H1 (cell line): ENCODE results near the gene PDZD8. TPM values are rescaled to one million over a fixed set of nuclear protein-coding genes. Genes with fewer than 3 reads are reported as not detected.

ENCODE experiments used
- CTCF ChIA-PET: fragments of 300-600 bp; sonication (Branson Sonifier 250); formaldehyde crosslinking; loops from one replicate; lab custom pipeline; 2021; ENCODE audit not compliant: partially characterized antibody; lab: Charles Lee
- POLR2A ChIA-PET: fragments of 300-600 bp; sonication (Branson Sonifier 250); formaldehyde crosslinking; loops from one replicate; lab custom pipeline; 2021; ENCODE audit warnings: inconsistent platforms; ENCODE audit not compliant: partially characterized antibody; lab: Charles Lee
- DNase-seq, 2 experiments: peaks; one replicate each; pipeline versions ENCODE4 v3.0.0 to v3.0.0-alpha.2; 2010 to 2022; ENCODE audit warnings: low spot score in 2 of 2, low read depth in 1 of 2, mixed read lengths in 1 of 2
- FAIRE-seq: peaks from 2 replicates; lab custom pipeline; 2011; peaks lifted over from hg19 to GRCh38; lab: Jason Lieb, UNC
- H2AFZ ChIP-seq: 2 replicates; pipeline ENCODE4 v1.8.1; 2012; ENCODE audit warnings: low read length, inconsistent platforms
- H2AK5ac ChIP-seq: 2 replicates; pipeline ENCODE4 v1.6.1; 2013; ENCODE audit warnings: low read depth, low read length
- H2BK120ac ChIP-seq: replicated peaks from 2 replicates; pipeline ENCODE3; 2013; ENCODE audit warnings: low read depth, low read length, inconsistent platforms
- H2BK12ac ChIP-seq: 2 replicates; pipeline ENCODE4 v1.6.1; 2013; ENCODE audit warnings: low read depth, low read length
- H2BK15ac ChIP-seq: 2 replicates; pipeline ENCODE4 v1.6.1; 2013; ENCODE audit warnings: low read length
- H2BK20ac ChIP-seq: 2 replicates; pipeline ENCODE4 v1.6.1; 2013; ENCODE audit warnings: low read length
- H2BK5ac ChIP-seq: 2 replicates; pipeline ENCODE4 v1.6.1; 2013; ENCODE audit warnings: low read depth, low read length
- H3K14ac ChIP-seq: 2 replicates; pipeline ENCODE4 v1.6.1; 2013; ENCODE audit warnings: inconsistent platforms; ENCODE audit not compliant: insufficient read length
- H3K18ac ChIP-seq: 2 replicates; pipeline ENCODE4 v1.6.1; 2013; ENCODE audit warnings: low read length; ENCODE audit errors: extremely low read depth
- H3K23ac ChIP-seq: 2 replicates; pipeline ENCODE4 v1.6.1; 2013; ENCODE audit warnings: inconsistent platforms; ENCODE audit not compliant: insufficient read length
- H3K23me2 ChIP-seq: 2 replicates; pipeline ENCODE4 v1.6.1; 2013; ENCODE audit warnings: low read depth, low read length
- H3K27ac ChIP-seq: 2 replicates; pipeline ENCODE4 v1.6.1; 2011; ENCODE audit warnings: low read depth, low read length, inconsistent platforms
- H3K27me3 ChIP-seq, 4 experiments: replicated peaks in 1 of 4; 1 replicate in 1 of 4; 2 replicates in 3 of 4; pipeline versions ENCODE4 v1.6.1 to v1.8.1; 2011 to 2013; ENCODE audit warnings: low read length in 3 of 4, mild to moderate bottlenecking in 3 of 4, inconsistent platforms in 2 of 4, mixed read lengths in 2 of 4, moderate library complexity in 1 of 4; ENCODE audit not compliant: control insufficient read depth in 3 of 4, insufficient read depth in 3 of 4; ENCODE audit errors: extremely low read depth in 1 of 4
- H3K36me3 ChIP-seq, 4 experiments: 2 replicates each; pipeline versions ENCODE4 v1.6.1 to v1.8.1; 2011 to 2013; ENCODE audit warnings: mild to moderate bottlenecking in 4 of 4, low read length in 3 of 4, moderate library complexity in 2 of 4, control low read depth in 1 of 4, inconsistent platforms in 1 of 4; ENCODE audit not compliant: insufficient read depth in 4 of 4, control insufficient read depth in 2 of 4
- H3K4ac ChIP-seq: replicated peaks from 2 replicates; pipeline ENCODE3; 2013; ENCODE audit warnings: low read length, low read depth, mixed read lengths, inconsistent platforms; ENCODE audit not compliant: insufficient read length
- H3K4me1 ChIP-seq, 4 experiments: replicated peaks in 1 of 4; 1 replicate in 1 of 4; 2 replicates in 3 of 4; pipeline versions ENCODE4 v1.6.1 to v1.8.1; 2011 to 2013; ENCODE audit warnings: low read length in 3 of 4, inconsistent platforms in 2 of 4, mixed read lengths in 1 of 4; ENCODE audit not compliant: insufficient read depth in 4 of 4, control insufficient read depth in 3 of 4
- H3K4me2 ChIP-seq, 2 experiments: 2 replicates each; pipeline versions ENCODE4 v1.6.1 to v1.8.1; 2011 to 2013; ENCODE audit warnings: low read depth in 2 of 2, low read length in 2 of 2, control low read depth in 1 of 2, inconsistent platforms in 1 of 2, mild to moderate bottlenecking in 1 of 2; ENCODE audit not compliant: insufficient read depth in 1 of 2
- H3K4me3 ChIP-seq, 4 experiments: fragments of 200-600, 300-600 bp in 1 of 4; sonication (generic), shearing (Covaris generic), sonication (Bioruptor Twin) in 1 of 4; 2 replicates each; pipeline versions ENCODE4 v1.5.1 to v1.8.1; 2011 to 2016; ENCODE audit warnings: low read length in 4 of 4, low read depth in 3 of 4, control low read depth in 2 of 4, inconsistent platforms in 2 of 4, mild to moderate bottlenecking in 2 of 4, mixed read lengths in 1 of 4, moderate library complexity in 1 of 4; ENCODE audit not compliant: insufficient read depth in 2 of 4; ENCODE audit errors: extremely low read depth in 1 of 4
- H3K56ac ChIP-seq: replicated peaks from 2 replicates; pipeline ENCODE3; 2013; ENCODE audit warnings: low read depth, mild to moderate bottlenecking, mixed read lengths, low read length, inconsistent platforms; ENCODE audit not compliant: insufficient read length
- H3K79me1 ChIP-seq: 2 replicates; pipeline ENCODE4 v1.6.1; 2013; ENCODE audit warnings: low read depth, low read length, control low read depth
- H3K79me2 ChIP-seq, 2 experiments: 2 replicates each; pipeline versions ENCODE4 v1.6.1 to v1.8.1; 2012 to 2013; ENCODE audit warnings: low read length in 2 of 2, mild to moderate bottlenecking in 2 of 2, inconsistent platforms in 1 of 2; ENCODE audit not compliant: insufficient read depth in 2 of 2, control insufficient read depth in 1 of 2
- H3K9ac ChIP-seq, 4 experiments: replicated peaks in 1 of 4; 1 replicate in 1 of 4; 2 replicates in 3 of 4; pipeline versions ENCODE4 v1.6.1 to v1.8.1; 2011 to 2013; ENCODE audit warnings: low read depth in 3 of 4, low read length in 3 of 4, control low read depth in 2 of 4, mild to moderate bottlenecking in 2 of 4, moderate library complexity in 2 of 4, inconsistent platforms in 1 of 4; ENCODE audit errors: extremely low read depth in 1 of 4
- H3K9me3 ChIP-seq, 2 experiments: 2 replicates each; pipeline versions ENCODE4 v1.6.1 to v1.8.1; 2012 to 2013; ENCODE audit warnings: mild to moderate bottlenecking in 2 of 2, moderate library complexity in 2 of 2, control low read depth in 1 of 2, inconsistent platforms in 1 of 2, low read depth in 1 of 2, low read length in 1 of 2, mixed read lengths in 1 of 2; ENCODE audit not compliant: insufficient read depth in 2 of 2
- H4K20me1 ChIP-seq, 2 experiments: replicated peaks in 1 of 2; 2 replicates each; pipeline versions ENCODE3 to v1.8.1; 2011 to 2013; ENCODE audit warnings: inconsistent platforms in 2 of 2, low read length in 2 of 2, mild to moderate bottlenecking in 1 of 2; ENCODE audit not compliant: insufficient read depth in 2 of 2, control insufficient read depth in 1 of 2
- H4K5ac ChIP-seq: 2 replicates; pipeline ENCODE4 v1.6.1; 2013; ENCODE audit warnings: low read length, low read depth, mixed read lengths, inconsistent platforms; ENCODE audit not compliant: insufficient read length
- H4K8ac ChIP-seq: 2 replicates; pipeline ENCODE4 v1.8.0; 2013; ENCODE audit warnings: mild to moderate bottlenecking, moderate library complexity, low read length, inconsistent platforms; ENCODE audit not compliant: insufficient read depth; ENCODE audit errors: extremely low read depth
- H4K91ac ChIP-seq: replicated peaks from 2 replicates; pipeline ENCODE3; 2013; ENCODE audit warnings: low read length, mixed read lengths, inconsistent platforms; ENCODE audit not compliant: insufficient read length
- BRCA1 ChIP-seq: IDR thresholded peaks from 2 replicates; pipeline ENCODE4 v1.6.1; 2012; ENCODE audit warnings: low read depth, low read length, improper control_type of control experiment
- CBX5 ChIP-seq: fragments of 300-800, 300-1000 bp; sonication (generic); IDR thresholded peaks from 2 replicates; pipeline ENCODE4 v1.7.1; 2016; ENCODE audit warnings: antibody characterized with exemption, low read length, low read depth
- CBX8 ChIP-seq: fragments of 300-800, 300-1000 bp; sonication (generic); IDR thresholded peaks from 2 replicates; pipeline ENCODE4 v1.7.1; 2016; ENCODE audit warnings: low read depth, low read length, borderline replicate concordance
- CREB1 ChIP-seq: IDR thresholded peaks from 2 replicates; pipeline ENCODE4 v1.6.1; 2012; ENCODE audit warnings: inconsistent platforms
- EZH2 ChIP-seq: fragments of 200-600 bp; sonication (generic); IDR thresholded peaks from 2 replicates; pipeline ENCODE4 v1.7.1; 2012; ENCODE audit warnings: low read depth, mild to moderate bottlenecking, moderate library complexity, low read length, inconsistent platforms; ENCODE audit not compliant: severe bottlenecking
- GABPA ChIP-seq: IDR thresholded peaks from 2 replicates; pipeline ENCODE4 v1.6.1; 2011; ENCODE audit warnings: mild to moderate bottlenecking, low read length, moderate library complexity, borderline replicate concordance; ENCODE audit not compliant: insufficient read depth
- JUND ChIP-seq: IDR thresholded peaks from 2 replicates; pipeline ENCODE4 v1.6.1; 2011; ENCODE audit warnings: mild to moderate bottlenecking, improper control_type of control experiment, low read length
- KDM1A ChIP-seq: fragments of 200-600, 300-600 bp; sonication (generic); IDR thresholded peaks from 2 replicates; pipeline ENCODE4 v1.7.1; 2016; ENCODE audit warnings: mild to moderate bottlenecking, low read length, borderline replicate concordance
- RAD21 ChIP-seq, 2 experiments: IDR thresholded peaks in 1 of 2; conservative IDR thresholded peaks in 1 of 2; 2 replicates each; pipeline ENCODE4 v1.6.1; 2011; ENCODE audit warnings: low read depth in 2 of 2, low read length in 2 of 2, improper control_type of control experiment in 1 of 2, inconsistent platforms in 1 of 2, mild to moderate bottlenecking in 1 of 2, moderate library complexity in 1 of 2
- SP1 ChIP-seq: IDR thresholded peaks from 2 replicates; pipeline ENCODE4 v1.6.1; 2011; ENCODE audit warnings: low read depth, low read length
- SP4 ChIP-seq: IDR thresholded peaks from 2 replicates; pipeline ENCODE4 v1.6.1; 2012; ENCODE audit warnings: low read length, inconsistent platforms
- SRF ChIP-seq: IDR thresholded peaks from 2 replicates; pipeline ENCODE4 v1.6.1; 2011; ENCODE audit warnings: mild to moderate bottlenecking, low read depth, low read length, moderate library complexity
- SUZ12 ChIP-seq: fragments of 200-600 bp; sonication (generic); IDR thresholded peaks from 2 replicates; pipeline ENCODE4 v1.6.1; 2012; ENCODE audit warnings: mild to moderate bottlenecking, inconsistent platforms, low read length, moderate library complexity, mixed read lengths
- YY1 ChIP-seq: IDR thresholded peaks from 2 replicates; pipeline ENCODE4 v1.6.1; 2011; ENCODE audit warnings: low read depth, mild to moderate bottlenecking, low read length
- WGBS, 2 experiments: shearing (Covaris generic) in 1 of 2; methylation state at CpG; one replicate each; pipeline versions ENCODE4 v1.1.6 to v1.1.7; 2013 to 2015; ENCODE audit warnings: low lambda C conversion rate in 2 of 2, mixed read lengths in 2 of 2, inconsistent platforms in 1 of 2, low coverage in 1 of 2, missing lambda C conversion rate in 1 of 2; ENCODE audit not compliant: insufficient replicate concordance in 2 of 2, insufficient coverage in 1 of 2, insufficient read length in 1 of 2; ENCODE audit errors: extremely low coverage in 1 of 2, missing lambda C conversion rate in 1 of 2; 5-methylcytosine and 5-hydroxymethylcytosine counted together
- polyA plus RNA-seq, 7 experiments: library from polyadenylated mRNA; depleted of rRNA in 3 of 7; stranded (reverse) in 5 of 7; unstranded in 2 of 7; fragments of >200 nt in 5 of 7; fragments of 200-250 nt in 2 of 7; gene quantifications; 1 replicate in 5 of 7; 2 replicates in 1 of 7; 4 replicates in 1 of 7; pipeline versions ENCODE4 v1.2.1 to v1.2.3, GENCODE V29; 2011 to 2013; ENCODE audit warnings: missing spikeins in 2 of 7, mixed read lengths in 2 of 7
- total RNA-seq: library from RNA; stranded (reverse); fragmentation: NEBNext Ultra II Directional; extraction: Animal tissue kit (Norgen Biotek cat#: 25700); gene quantifications from 2 replicates; pipeline ENCODE4 v1.2.1, GENCODE V29; 2021

The PDZD8 gene
- total and polyA plus RNA-seq, 2 of the 8 experiments (the other 6 are each of a cell fraction or from before 2014, with no cell fraction given) = 10.9 to 50.1 TPM

DNA sequence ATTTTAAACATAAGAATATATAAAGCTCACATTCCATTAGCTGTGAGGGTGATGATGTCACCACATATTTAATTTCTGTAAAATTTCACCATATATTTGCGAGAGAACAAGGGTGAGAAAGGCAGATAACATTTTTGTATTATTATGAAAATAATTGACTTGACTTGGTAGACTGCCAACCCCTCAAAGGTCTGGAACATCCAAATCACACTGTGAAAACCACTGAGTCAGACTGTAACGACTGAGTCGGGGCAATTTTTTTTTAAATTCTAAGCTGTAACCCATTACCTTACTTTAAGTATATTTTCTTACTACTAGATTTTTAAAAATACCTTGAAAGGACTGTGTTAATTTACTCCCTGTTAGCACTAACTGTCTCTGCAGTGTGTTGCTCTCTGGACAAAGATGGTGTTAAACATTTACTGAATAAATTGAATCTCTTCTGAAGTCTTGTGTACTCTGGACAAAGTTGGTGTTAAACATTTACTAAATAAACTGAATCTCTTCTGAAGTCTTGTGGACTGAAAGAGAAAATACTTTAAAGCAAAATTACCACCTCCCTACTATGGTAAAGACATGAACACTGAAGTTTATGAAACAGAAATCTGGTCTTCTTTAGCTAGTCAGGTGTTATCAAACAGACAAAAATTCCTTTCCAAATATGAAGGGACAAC lies 14.1 kb downstream of the PDZD8 start:
- Histone ChIP-seq H2BK20ac (no peak overlapping the region), H2BK5ac (no peak overlapping the region), H3K79me2 (peaks cover 0 to 97% of the 10 kb centered on the region in 2 experiments; a peak in 3 of 4 replicates), H3K79me1 (no peaks in the 10 kb centered on the region), H3K36me3 (no peaks in the 10 kb centered on the region), H3K27ac (no peak overlapping the region), H3K18ac (no peak overlapping the region), H3K9me3 (no peaks in the 10 kb centered on the region), H2AFZ (no peak overlapping the region), H4K5ac (no peak overlapping the region), H4K8ac (no peak overlapping the region), H2BK120ac (no peak overlapping the region), H4K91ac (no peak overlapping the region), H2AK5ac (no peak overlapping the region), H4K20me1 (peaks cover 3 to 4% of the 10 kb centered on the region in 2 experiments), H3K27me3 (no peaks in the 10 kb centered on the region), H3K4me1 (peaks cover 0 to 7% (median 3%) of the 10 kb centered on the region in 4 experiments; a peak in 3 of 7 replicates), H3K23ac (no peak overlapping the region), H3K4me3 (no peak overlapping the region), H3K4me2 (no peak overlapping the region), H2BK12ac (no peak overlapping the region), H2BK15ac (no peak overlapping the region), H3K23me2 (no peaks in the 10 kb centered on the region; the same call in 1 of the 2 replicates), H3K4ac (no peak overlapping the region), H3K14ac (no peak overlapping the region), H3K56ac (no peak overlapping the region), H3K9ac (no peak overlapping the region)
- FAIRE-seq (no peak), DNase-seq (no peak)
- 91% methylated on average over 3 of the region's 3 CpGs; no CpG with 5 or more reads in 1 of the 2 experiments for WGBS, 2 experiments
- ChIA-PET POLR2A (interaction anchor here (2.2 kb wide), 1 partner anchor 10 kb away, joined by 8 read pairs; no protein-coding TSS in a partner anchor), CTCF (interaction anchor here (0.7 to 2.3 kb wide), 4 partner anchors 11 to 233 kb away, joined by 3 to 11 read pairs (median 4); no protein-coding TSS in a partner anchor)
- TF ChIP-seq SP1 (no peak), GABPA (no peak), EZH2 (no peak), BRCA1 (no peak), CBX5 (no peak), SP4 (no peak), KDM1A (no peak), CREB1 (no peak), SUZ12 (no peak), JUND (no peak), SRF (no peak), CBX8 (no peak), RAD21 (IDR thresholded peaks at IDR 0.05 in 1 of 2, conservative IDR thresholded peaks at IDR 0.05 in 1 of 2; ENCODE audit: low read depth in 2 of 2, low read length in 2 of 2) (no peak), YY1 (no peak)
